Endothelial cell of umbilical vein (primary cell): ENCODE results near the gene GALNT17.

Experiments used
- CTCF ChIP-seq, 2 donors: IDR thresholded peaks; 1 replicate in 1 of 2; 2 replicates in 1 of 2; pipeline ENCODE4 v1.5.1; 2011; ENCODE audit warnings: low read length in 2 of 2, mild to moderate bottlenecking in 2 of 2, moderate library complexity in 2 of 2, control low read depth in 1 of 2, inconsistent platforms in 1 of 2, low read depth in 1 of 2; ENCODE audit not compliant: insufficient read depth in 1 of 2; ENCODE audit errors: extremely low read depth in 1 of 2
- EZH2 ChIP-seq: IDR thresholded peaks from 2 replicates; pipeline ENCODE4 v1.6.1; 2012; ENCODE audit warnings: borderline replicate concordance, low read depth, mild to moderate bottlenecking, moderate library complexity, low read length, inconsistent platforms; ENCODE audit not compliant: severe bottlenecking
- GATA2 ChIP-seq: IDR thresholded peaks from 2 replicates; pipeline ENCODE4 v1.7.0; 2011; ENCODE audit warnings: low read depth, mild to moderate bottlenecking, moderate library complexity, mixed read lengths, low read length; ENCODE audit not compliant: insufficient read length, insufficient read depth
- JUN ChIP-seq: IDR thresholded peaks from 2 replicates; pipeline ENCODE4 v1.6.1; 2011; ENCODE audit warnings: borderline replicate concordance, low read depth; ENCODE audit not compliant: insufficient read length, insufficient read depth
- MYC ChIP-seq: IDR thresholded peaks from one replicate; pipeline ENCODE4 v1.6.1; 2011; ENCODE audit warnings: mild to moderate bottlenecking, low read depth, low read length
- POLR2A ChIP-seq: IDR thresholded peaks from 2 replicates; pipeline ENCODE4 v1.6.1; 2012; ENCODE audit warnings: low read depth, mild to moderate bottlenecking, control low read depth, low read length
- POLR2AphosphoS5 ChIP-seq: IDR thresholded peaks from 2 replicates; pipeline ENCODE4 v1.6.1; 2012; ENCODE audit warnings: low read depth, mild to moderate bottlenecking, control low read depth, low read length, moderate library complexity; ENCODE audit not compliant: insufficient read depth

GRCh38 chr7:71229699-71230098 is 97.8 kb downstream of the GALNT17 start:
- TF ChIP-seq CTCF (IDR thresholded peaks at IDR 0.05; ENCODE audit: extremely low read depth in 1 of 2, insufficient read depth in 1 of 2, low read depth in 1 of 2, low read length in 2 of 2) (no peak), POLR2A (no peak), MYC (no peak), GATA2 (no peak), POLR2AphosphoS5 (no peak), EZH2 (no peak), JUN (no peak)
